HEK293T (cell line): ENCODE measurements around the gene MAPK12.

Experiments
- BHLHE40 ChIP-seq: fragments of 450-650 bp; IDR thresholded peaks from 2 replicates; pipeline ENCODE4 v1.6.1; 2016; ENCODE audit warnings: mild to moderate bottlenecking, moderate library complexity, borderline replicate concordance
- FOXM1 ChIP-seq: fragments of 450-650 bp; IDR thresholded peaks from 2 replicates; pipeline ENCODE4 v1.6.1; 2017; ENCODE audit warnings: mild to moderate bottlenecking, borderline replicate concordance
- NFRKB ChIP-seq: fragments of 450-650 bp; IDR thresholded peaks from 2 replicates; pipeline ENCODE4 v1.6.1; 2016; ENCODE audit warnings: mild to moderate bottlenecking, moderate library complexity
- PKNOX1 ChIP-seq: fragments of 450-650 bp; IDR thresholded peaks from 2 replicates; pipeline ENCODE4 v1.6.1; 2016
- SP1 ChIP-seq: fragments of 450-650 bp; IDR thresholded peaks from 2 replicates; pipeline ENCODE4 v1.6.1; 2017
- SUZ12 ChIP-seq: fragments of 450-650 bp; IDR thresholded peaks from 2 replicates; pipeline ENCODE4 v1.6.1; 2016; ENCODE audit warnings: mild to moderate bottlenecking

GRCh38 chr22:50264104-50264745 lies 2.7 kb upstream of the MAPK12 start:
- TF ChIP-seq SP1, result no peak
- TF ChIP-seq SUZ12, result no peak
- no peak for TF ChIP-seq PKNOX1
- TF ChIP-seq FOXM1, result no peak
- TF ChIP-seq BHLHE40, result no peak
- no peak for TF ChIP-seq NFRKB
